ENCODE data around the gene TMEM178B. TPM values are rescaled to one million over a fixed set of nuclear protein-coding genes. Genes with fewer than 3 reads are reported as not detected.

TMEM178B gene
- total RNA-seq, 1 donor from 2014 or later: 0.74 TPM

DNA sequence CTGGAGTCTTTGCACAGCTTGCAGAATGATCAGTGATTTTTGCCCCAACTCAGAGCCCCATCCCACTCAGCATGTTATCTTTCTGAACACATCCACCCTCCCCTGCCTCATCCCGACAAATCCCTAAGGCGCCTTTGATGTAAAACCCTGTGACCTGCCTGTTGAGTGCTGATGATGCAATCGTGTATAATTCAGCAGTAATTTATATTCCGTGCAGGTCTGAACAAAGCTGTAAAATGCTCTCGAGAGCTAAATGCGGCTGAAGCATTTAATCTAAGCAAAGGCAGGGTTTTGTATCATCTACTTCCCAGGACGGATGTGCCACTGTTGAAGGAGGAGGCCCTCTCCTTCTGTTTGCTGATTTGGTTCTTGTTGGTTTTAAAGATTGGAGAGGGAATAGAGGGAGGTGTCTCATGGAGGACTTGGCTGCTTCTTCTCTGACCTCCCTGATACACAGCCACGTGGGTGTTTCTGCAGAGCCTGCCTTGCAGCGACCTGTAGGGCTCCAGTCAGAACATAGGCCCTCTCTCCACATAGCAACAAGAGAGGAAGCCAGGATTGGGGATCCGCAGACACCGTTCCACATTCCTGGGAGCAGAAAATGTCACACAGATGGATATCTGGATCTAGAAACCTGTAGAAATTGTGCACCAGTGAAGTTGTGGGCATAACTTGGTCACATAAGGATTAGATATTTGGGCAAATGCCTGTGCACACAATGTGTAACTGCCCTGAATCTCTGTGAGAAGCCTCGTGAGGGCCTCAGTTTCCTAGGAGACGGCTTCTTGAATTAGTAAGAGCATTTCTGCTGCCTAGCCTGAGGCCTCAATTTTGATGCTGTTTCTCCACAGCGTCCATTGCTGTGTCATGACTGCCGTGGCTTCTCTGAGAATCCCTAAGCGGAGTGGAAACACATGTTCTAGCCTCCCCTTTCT, 387.2 kb downstream of the TMEM178B start:
- no peak for DNase-seq (ENCODE audit: low spot score)

DNA sequence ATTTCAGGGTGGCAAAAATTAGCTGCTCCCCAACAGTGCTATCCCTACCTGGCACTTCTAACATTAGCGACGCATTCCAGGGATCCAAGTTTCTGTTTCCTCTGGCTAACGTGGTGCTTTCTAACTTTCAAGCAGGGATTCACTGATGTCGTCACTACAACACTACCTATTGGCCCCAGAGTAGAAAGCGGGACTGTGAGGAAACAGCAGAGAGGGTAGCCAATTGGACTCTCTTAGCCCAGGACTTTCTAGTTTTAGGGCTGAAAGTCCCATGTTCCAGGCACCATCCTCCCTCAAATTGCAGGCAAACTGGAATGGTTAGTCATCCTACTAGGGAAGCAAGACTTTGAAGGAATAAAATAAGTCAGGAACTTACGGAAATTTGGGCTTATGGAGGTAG, 388.1 kb downstream of the TMEM178B start:
- DNase-seq (ENCODE audit: low spot score): no peak

DNA sequence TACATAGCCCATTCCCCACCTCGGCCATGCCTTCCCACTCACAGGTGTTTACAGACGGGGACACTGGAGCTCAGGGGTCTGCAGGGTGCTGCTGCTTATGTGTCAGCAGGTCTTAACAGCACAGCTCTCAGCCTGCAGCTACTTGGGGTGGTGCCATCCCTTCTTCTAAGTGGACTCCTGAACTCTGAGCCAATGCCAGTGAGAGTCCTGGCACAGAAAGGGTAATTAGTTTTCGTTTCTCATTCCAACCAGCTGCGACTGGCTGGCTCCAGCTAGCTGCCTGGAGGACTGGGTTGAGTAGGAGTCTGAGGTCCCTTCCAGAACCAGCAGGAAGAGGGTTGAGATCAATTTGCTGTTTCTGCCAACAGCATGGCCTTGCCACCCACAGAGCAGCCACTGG, 389.1 kb downstream of the TMEM178B start:
- DNase-seq (ENCODE audit: low spot score): no peak

DNA sequence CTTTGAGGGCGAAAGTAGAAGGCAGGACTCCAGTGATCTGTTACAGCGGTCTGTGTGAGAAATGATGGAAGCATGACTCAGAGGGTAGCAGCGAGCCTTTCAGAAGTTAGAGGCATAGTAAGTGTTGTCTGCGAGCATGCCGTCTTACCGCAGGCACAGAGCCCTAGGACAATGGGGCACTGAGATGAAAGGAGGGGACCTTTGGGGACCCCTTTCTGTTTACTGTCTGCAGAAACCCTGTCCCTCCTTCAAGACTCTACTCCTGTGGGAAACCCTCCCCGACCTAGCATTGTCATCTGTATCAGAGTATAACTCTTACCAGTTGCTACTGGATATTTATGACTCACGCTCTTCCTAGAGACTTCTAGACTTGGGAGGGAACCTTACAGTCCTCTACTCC, 390.1 kb downstream of the TMEM178B start:
- DNase-seq (ENCODE audit: low spot score): no peak

DNA sequence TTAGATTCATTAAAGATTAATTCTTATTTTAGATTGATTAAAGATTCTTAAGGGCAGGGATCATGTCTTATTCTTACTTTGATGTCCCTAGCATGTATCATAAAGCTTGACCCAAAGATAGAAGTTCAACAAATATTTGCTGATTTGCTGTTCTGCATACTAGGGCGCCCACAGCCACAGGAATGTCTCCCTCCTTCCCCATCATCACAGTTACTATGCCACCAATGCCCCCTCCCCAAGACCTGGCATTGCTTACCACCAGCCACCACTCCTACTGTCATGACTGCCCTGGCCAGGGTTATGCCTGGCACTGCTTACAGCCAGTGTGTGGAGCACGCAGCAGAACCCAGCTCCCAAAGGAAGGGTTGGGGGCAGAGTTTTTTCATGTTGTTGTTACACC, 390.7 kb downstream of the TMEM178B start:
- DNase-seq (ENCODE audit: low spot score): no peak

DNA sequence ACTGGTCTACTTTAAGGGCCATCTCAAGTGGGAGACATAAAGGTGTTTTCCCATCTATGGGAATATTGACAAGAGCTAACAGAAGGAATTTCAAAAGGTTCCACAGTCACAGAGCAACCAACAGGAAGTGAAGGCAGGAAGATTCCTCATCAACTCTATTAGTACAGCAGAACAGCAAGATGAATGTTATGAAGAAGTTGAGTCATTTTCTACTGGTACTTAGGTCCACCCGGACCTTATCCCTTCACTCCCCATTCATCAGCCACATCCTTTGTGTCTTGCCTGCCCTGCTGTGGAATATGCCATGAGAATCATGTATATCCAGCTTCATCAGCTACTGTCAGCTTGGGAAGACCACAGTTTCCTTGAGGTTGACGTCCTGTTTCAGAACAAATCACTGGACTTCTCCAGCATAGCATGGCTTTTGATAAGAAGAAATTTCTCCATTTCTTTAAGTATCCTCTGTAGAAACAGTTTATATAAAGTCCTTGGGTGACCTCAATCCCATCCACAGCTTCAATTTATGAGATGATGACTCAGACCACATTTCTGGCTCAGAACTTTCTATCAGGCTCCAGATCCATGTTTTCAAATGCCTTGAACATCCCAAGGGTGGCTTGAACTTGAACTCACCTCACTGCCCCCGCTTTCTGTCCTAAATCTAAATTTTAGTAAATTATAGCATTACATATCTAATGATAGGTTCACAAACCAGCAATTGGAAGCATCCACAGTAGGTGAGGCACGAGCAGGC, 392.5 kb downstream of the TMEM178B start:
- DNase-seq (ENCODE audit: low spot score): no peak

DNA sequence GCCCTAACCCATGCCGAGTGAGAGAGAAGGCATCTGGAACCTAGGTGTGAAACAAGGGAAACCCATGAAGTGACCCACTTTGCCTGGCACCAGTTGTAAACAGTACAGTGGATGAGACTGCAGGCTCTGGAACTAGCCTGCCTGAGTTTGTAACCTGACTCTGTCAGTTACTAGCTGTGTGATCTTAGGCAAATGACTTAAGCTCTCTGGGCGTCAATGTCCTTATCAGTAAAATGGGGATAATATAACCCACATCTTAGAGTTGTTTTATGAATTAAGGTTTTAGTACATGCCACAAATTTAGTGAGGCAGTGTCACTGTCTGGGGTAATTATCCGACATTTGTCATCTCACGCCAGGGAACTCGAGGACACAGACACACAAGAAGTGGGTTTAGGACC, 394.5 kb downstream of the TMEM178B start:
- DNase-seq (ENCODE audit: low spot score): no peak

DNA sequence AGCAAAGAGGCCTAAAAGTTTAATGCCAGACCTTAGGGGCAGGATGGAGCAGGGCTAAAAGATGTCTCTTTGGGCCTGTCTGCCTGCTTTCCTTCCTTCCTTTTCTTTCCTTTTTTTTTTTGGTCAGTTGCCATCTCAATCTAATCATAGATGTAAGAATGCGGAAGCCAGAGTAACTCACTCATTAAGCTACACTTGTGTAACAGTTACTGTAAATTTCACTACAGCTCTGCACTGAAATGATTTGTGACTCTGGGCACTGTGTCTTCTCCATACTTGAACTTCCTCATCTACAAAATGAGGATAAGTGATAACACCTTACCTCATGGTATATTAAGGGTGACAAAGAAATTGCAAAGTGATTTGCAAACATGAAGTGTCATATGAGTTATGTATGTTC, 401.8 kb downstream of the TMEM178B start:
- no peak for DNase-seq (ENCODE audit: low spot score)

DNA sequence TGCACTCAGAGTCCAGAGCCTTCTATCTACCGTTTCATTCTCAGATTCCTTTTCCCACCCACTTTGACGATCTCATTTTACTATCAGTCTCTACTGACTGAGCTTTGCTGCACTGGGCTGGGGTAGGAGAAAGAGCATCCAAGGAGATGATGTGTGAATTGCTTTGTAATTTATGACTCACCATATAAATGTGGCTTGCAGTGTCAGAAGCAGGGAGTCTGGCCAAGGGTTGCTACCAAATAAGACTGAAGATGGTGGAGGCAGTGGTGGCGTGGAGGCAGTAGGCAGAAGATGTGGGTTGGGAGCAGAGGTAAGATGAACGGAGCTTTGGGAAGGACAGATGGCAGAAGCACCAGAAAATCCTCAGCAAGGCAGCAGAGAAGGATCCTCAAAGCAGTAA, 404.0 kb downstream of the TMEM178B start:
- no peak for DNase-seq (ENCODE audit: low spot score)

DNA sequence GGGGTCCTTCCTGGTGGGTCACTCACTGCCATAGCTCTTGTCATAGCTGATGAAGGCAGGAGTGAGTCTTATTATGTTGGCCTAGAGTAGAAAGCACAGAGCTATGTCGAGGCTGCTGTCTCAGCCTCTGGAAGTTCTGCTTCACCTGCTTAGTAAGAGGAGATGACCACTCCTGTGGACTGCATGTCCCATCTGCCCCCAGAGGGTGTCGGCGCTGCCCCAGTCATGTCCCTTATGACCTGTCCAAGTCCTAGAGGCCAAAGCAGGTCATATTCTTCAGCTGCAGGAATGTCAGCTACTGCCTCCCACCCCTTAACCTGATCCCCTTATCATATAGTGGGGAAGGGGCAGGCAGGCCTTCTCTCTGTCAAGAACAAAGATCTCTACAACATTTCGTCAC, 405.0 kb downstream of the TMEM178B start:
- DNase-seq (ENCODE audit: low spot score): no peak

DNA sequence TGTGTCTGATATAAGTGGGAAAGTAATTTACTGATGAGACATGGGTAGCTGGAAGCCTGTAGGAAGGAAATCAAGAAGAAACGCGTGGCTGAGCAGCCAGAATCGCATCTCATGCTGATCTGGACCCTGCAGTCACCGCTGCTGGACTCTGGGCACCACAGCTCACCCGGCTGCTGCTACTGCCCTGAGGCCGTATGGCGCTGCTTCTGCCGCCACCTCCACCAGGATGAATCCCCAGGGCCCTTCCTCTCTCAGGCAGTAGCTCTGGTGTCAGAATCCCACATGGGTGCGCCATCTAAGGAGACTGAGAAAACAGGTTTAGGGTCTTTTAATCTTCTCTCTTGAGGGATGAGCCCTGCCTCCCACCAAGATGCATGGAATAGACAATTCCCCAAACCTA, 407.1 kb downstream of the TMEM178B start:
- DNase-seq (ENCODE audit: low spot score): no peak

DNA sequence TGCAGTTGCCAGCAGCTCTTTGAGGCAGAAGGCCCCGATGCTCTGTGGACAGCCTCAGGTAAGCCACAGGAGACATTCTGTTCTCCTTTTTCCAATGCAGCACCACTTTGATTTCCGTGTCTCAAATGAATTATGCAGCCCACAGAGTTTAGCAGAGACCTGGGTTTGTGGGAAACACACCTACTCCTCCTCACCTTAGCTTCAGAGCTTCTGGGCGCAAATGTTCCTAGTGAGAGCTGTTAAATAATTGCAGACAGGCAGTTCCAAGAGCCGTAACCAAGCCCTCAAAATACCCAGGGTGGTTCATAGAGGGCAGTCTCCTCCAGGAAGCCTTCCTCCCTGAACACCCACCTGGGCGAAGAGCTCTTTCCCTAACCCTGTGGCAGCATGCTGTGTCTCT, 408.1 kb downstream of the TMEM178B start:
- DNase-seq (ENCODE audit: low spot score): no peak

DNA sequence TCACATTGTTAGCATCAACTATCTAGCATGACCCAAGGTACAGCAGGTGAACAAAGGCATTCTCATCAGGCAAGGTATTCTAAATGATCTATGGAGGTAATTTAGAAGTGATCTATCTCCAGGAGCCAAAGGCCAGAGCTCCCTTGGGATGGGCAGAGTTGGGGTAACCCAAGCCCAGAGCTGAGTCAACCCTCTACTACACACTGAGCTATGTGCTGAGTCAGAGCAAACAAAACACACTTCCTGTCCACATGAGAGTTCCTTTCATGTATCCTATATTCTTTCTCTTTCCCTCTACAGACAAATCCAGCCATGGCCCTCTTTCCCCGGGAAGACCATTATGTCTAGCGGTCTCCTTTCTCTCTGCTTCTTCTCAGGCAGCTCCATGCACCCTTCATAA, 409.2 kb downstream of the TMEM178B start:
- no peak for DNase-seq (ENCODE audit: low spot score)

DNA sequence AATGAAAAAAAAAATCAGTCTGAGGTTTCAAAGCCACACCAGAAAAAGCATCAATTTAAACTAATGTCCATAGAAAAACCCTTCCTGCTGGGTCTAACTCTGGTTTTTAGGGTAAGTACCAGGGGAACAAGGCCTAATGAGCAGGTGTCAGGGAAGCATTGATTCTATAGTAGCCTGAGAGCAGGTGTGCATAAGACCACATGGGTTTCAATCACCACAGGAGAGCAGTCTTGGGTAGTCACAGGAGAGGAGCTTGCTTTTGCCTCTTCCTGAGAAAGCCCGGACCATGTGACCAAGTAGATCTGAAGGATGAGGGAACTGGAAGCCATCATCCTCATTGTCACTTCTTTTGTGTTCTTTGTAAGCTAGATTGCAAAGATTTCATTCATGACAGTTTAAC, 411.0 kb downstream of the TMEM178B start:
- DNase-seq (ENCODE audit: low spot score): no peak

DNA sequence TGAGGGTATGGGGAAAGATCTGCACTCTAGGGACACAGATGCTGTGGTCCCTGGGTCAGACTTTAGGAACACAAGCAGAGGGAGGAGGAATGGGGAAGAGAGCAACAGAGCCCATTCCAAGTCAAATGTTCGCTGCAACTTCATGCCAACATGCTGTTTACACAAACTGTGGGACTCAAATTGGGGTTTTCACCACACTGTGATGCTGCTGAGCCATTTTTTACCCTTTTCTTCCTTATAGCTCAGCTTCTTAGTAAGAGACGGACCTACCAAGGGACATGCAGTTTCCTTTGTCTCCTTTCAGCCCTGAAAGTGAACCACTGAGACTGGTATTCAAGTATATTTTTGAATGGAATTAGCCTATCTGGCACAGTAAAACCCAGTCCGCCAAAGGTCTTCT, 413.1 kb downstream of the TMEM178B start:
- DNase-seq (ENCODE audit: low spot score): no peak

DNA sequence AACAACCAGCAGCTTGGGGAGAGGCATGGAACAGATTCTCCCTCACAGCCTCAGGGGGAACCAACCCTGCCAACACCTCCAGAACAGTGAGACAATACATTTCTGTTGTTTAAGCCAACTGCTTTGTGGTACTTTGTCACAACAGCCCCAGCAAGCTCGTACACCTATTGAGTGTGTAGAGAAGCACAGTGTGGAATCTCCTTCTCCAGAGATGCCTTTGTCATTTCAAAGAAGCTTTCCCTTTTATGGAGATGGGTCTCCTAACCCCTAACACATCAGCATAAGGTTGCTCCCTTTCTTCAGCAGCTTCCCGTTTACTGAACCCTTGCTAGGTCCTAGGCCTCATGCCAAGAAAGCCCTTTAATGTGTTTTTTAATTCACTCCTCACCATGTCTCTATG, 416.6 kb downstream of the TMEM178B start:
- no peak for DNase-seq (ENCODE audit: low spot score)

DNA sequence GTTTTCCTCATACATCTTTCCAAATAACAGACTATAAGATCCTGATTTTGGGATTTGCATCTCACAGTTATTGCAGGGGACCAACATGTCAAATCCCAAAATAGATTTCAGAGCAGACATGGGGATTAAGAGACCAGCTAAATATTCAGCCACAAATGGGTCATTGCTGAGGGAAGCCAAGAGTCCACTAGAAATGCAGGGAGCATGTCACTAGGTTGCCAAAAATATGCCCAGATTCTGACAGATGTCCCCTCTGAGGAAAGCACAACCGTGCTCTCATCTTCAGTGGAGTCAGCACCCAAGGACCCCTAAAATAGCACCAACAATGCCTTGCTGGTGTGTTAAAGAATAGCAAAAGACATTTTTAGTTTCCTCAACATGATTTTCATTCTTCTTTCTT, 421.2 kb downstream of the TMEM178B start:
- no peak for DNase-seq (ENCODE audit: low spot score)

DNA sequence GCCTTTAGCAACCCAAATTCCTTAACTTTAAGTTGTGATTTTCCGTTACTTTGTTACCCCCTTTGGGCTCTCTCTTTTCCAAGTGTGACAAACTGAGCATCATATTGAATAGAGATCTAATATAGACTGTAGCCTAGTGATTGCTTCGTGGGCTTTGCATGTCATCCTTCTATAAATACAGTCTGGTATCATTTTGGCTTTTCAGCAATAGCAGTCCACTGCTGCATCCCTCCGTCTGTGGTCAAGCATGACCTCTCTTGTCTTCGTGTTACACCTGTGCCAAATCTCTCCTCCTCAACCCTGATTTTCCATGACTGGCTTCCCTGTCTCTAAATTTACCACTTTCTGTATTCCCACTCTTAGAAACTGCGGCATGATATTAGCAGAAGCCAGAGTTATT, 423.5 kb downstream of the TMEM178B start:
- no peak for DNase-seq (ENCODE audit: low spot score)

DNA sequence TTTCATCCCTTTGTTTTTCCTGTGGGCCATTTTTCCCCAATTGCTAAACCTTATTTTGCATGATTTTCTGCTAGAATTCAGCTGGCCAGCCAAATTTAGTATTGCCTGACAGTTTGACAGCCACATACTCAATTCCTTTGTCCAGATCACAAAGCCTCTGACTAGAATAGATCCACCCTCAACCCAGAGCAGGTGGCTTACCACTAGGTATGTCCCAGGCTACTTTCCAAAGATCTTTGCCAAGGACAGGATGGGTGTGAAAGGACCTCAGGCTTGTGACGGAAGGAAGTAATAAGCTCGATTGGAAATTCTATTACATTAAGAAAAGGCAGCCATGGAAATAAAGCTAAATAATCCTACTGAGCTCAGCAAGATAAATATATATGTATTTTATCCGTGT, 426.7 kb downstream of the TMEM178B start:
- DNase-seq (ENCODE audit: low spot score): no peak

DNA sequence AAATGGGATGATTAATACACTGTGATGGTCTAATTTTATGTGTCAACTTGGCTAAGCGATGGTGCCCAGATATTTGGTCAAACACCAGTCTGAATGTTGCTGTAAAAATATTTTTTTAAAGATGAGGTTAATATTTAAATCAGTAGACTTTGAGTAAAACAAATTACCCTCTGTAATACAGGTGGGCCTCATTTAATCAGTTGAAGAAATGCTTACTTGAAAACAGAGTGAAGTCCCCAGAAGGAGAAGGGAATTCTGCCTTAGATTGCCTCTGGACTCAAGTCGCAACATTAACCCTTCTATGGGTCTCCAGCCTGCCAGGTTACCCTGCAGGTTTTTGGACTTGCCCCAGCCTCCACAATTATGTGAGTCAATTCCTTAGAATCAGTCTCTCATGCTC, 427.6 kb downstream of the TMEM178B start:
- no peak for DNase-seq (ENCODE audit: low spot score)

DNA sequence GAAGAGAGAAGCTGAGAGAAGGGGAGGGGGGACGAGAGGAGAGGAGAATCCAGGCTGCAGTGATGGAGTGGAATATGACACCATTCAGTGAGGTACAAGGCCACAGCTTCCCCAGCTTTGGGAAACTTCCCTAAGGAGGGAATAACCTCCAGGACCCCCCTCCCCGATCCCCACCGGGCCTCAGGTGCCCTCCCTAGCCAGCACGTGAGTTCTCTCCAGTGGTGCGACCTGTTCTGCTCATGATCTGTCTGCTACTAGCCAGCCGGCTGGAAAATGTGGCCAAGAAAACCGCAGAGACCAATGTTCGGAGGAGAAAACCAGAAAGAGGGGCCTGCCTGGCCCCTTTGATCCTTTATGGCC, 437.4 kb downstream of the TMEM178B start:
- no peak for DNase-seq (ENCODE audit: low spot score)

DNA sequence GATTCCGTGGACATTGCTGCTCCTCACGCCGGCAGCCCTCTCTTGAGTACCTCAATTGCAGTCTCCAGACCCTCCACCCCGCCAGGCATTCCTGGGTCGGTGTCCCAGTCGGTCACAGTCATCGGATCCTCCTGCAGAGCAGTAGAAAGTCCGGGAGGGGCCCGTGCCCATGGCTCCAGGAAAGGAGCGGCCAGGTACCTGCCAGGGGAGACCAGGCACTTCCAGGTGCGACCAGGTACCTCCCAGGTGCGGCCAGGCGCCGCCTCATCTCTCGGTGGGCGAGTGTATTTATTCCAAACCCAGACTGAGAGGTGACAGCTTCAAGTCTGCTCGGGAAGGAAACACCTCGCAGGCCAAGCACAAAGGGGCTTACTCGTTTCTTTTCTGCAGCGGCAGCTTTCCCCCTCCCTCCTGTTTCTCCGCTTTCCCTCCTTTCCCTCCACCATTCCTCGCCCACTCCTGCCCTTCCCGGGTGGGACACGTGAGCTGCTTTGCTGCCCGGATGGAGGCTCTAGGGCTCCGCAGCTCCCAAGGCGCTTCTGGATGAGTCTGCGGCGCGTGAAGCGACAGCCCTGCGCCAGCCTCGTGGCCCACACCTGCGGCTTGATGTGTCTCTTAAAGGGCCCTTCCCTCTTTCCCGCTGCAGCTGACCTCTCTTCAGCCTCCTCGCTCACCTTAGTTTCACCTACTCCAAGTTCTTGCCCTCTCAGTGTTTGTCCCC, 438.0 kb downstream of the TMEM178B start:
- DNase-seq (ENCODE audit: low spot score): no peak

Data from mesenteric fat pad (tissue), 1 donor.